Activated CD8-positive, alpha-beta memory T cell treated with anti-CD3 and anti-CD28 coated beads, Interleukin-2, amount 10 ng/mL, durations not matched to agents 7 days and 5 days (primary cell): ENCODE results near the gene SLC44A1. TPM values are rescaled to one million over a fixed set of nuclear protein-coding genes. Genes with fewer than 3 reads are reported as not detected.
A peak's percentile ranks its signal among the peaks of the same experiment; 100 is the strongest.
"Not testable (repeated sequence)": the region's sequence is repeated elsewhere in the genome, so short reads cannot be mapped to it uniquely, and the experiment has no call there.

Source experiments
- ATAC-seq: fragments of 150-1000 bp; cut with Tn5 transposase; one replicate; pipeline ENCODE4 v1.10.0; 2021; ENCODE audit warnings: moderate library complexity
- CTCF ChIA-PET: fragments of 350-600 bp; sonication (Branson Sonifier 250); formaldehyde crosslinking; loops from one replicate; lab custom pipeline; 2021; ENCODE audit warnings: antibody characterized with exemption; lab: Charles Lee
- DNase-seq: peaks from one replicate; pipeline ENCODE4 v3.0.0-alpha.2; 2020
- H3K27ac Mint-ChIP-seq: one replicate; pipeline ENCODE4 v1.8.0; 2021; ENCODE audit warnings: mild to moderate bottlenecking, mixed read lengths
- H3K27me3 Mint-ChIP-seq: one replicate; pipeline ENCODE4 v1.8.0; 2021; ENCODE audit warnings: mixed read lengths
- H3K36me3 Mint-ChIP-seq: one replicate; pipeline ENCODE4 v1.8.0; 2021; ENCODE audit warnings: mild to moderate bottlenecking, mixed read lengths
- H3K4me1 Mint-ChIP-seq: one replicate; pipeline ENCODE4 v1.8.0; 2021; ENCODE audit warnings: mixed read lengths
- H3K4me3 Mint-ChIP-seq: one replicate; pipeline ENCODE4 v1.8.0; 2021; ENCODE audit warnings: mild to moderate bottlenecking, moderate library complexity, mixed read lengths
- H3K9me3 Mint-ChIP-seq: one replicate; pipeline ENCODE4 v1.8.0; 2022; ENCODE audit warnings: low read depth, mixed read lengths
- total RNA-seq, 2 experiments: library from RNA; stranded (reverse); gene quantifications; one replicate each; pipeline ENCODE4 v1.2.3, GENCODE V29; 2021

Gene SLC44A1
- total RNA-seq, 2 experiments from 2014 or later, result 4.9 to 10.3 TPM

DNA sequence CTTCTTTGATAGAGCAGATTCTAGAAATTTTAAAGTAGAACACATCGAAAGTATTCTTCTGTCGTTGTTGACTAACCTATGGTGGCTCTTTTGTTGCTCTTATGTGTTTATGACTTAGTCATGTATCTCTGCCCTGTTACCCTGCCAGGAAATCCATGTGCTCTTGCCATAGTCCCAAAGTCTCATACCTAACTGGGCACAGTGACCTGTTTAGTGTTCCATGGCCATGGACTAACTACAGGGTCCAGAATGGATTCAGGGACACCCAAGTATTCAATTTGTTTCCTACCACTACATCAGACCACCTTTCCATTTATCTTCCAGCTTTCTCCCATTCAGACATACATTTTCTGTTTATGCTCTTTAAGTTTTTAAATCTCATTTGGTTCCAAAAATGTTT, 18.0 kb downstream of the SLC44A1 start:
- Mint-ChIP-seq H3K27ac (no peak overlapping the region), H3K4me1 (peaks cover 23% of the 10 kb centered on the region), H3K4me3 (no peak overlapping the region), H3K9me3 (peaks cover 2% of the 10 kb centered on the region), H3K27me3 (no peaks in the 10 kb centered on the region), H3K36me3 (peaks cover 15% of the 10 kb centered on the region)
- DNase-seq, result no peak
- no peak for ATAC-seq
- CTCF ChIA-PET, result interaction anchor here (1.3 kb wide), 1 partner anchor 13 kb away, joined by 3 read pairs; no protein-coding TSS in a partner anchor

- peaks cover 18% of the 10 kb centered on the region for H3K4me1 Mint-ChIP-seq
- CTCF ChIA-PET, result interaction anchor here (0.6 to 1.5 kb wide), 3 partner anchors 11 to 151 kb away, joined by 3 to 4 read pairs (median 3); no protein-coding TSS in a partner anchor
- no peak overlapping the region for H3K4me3 Mint-ChIP-seq
- H3K27ac Mint-ChIP-seq, result peak overlapping the region; percentile 16
- peaks cover 2% of the 10 kb centered on the region for H3K9me3 Mint-ChIP-seq
- DNase-seq, result no peak
- no peaks in the 10 kb centered on the region for H3K27me3 Mint-ChIP-seq
- peak; percentile 70 for ATAC-seq
- peaks cover 15% of the 10 kb centered on the region for H3K36me3 Mint-ChIP-seq
Observed at GRCh38 chr9:105264380-105264779, 19.9 kb downstream of the SLC44A1 start.

DNA sequence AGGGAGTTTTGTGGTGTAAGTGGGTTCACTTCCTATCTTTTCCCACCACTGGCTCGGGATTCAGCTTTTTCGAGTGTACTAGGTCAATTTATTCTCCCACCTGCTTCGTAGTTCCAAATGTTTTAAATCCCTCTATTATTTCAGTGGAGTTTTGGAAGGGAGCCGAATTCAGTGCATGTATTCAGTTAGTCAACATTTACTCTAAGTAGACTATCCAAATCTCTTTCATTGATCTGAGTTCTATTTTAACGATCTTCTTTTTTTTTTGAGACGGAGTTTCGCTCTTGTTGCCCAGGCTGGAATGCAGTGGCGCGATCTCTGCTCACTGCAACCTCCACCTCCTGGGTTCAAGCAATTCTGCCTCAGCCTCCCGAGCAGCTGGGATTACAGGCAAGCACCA, 23.8 kb downstream of the SLC44A1 start:
- H3K27ac Mint-ChIP-seq, ATAC-seq, H3K27me3 Mint-ChIP-seq, CTCF ChIA-PET, H3K9me3 Mint-ChIP-seq, H3K4me3 Mint-ChIP-seq, DNase-seq: not testable (repeated sequence)
- H3K4me1 Mint-ChIP-seq, result peaks cover 12% of the 10 kb centered on the region
- H3K36me3 Mint-ChIP-seq, result peaks cover 15% of the 10 kb centered on the region

DNA sequence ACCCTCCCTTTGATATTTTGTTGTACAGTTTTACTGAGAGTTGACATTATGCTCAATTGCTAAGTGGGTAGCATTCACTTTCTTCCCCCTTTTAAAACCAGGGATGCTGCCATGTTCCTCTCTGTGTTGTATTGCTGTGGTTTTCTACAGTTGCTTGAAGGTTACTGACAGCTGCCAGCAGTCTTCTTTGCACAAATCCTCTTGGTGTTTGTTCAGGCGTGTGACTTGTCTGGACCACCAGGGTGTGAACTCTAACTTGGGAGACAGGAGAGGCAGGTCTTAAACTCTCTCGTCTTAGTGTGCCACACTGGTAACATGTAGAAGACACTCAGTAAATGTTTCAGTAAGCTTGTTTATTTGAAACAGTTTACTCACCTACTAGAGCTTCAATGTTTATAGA, 25.1 kb downstream of the SLC44A1 start:
- Mint-ChIP-seq H3K4me1 (peaks cover 4% of the 10 kb centered on the region), H3K27ac (no peak overlapping the region), H3K9me3 (no peaks in the 10 kb centered on the region), H3K36me3 (peaks cover 8% of the 10 kb centered on the region), H3K27me3 (no peaks in the 10 kb centered on the region), H3K4me3 (no peak overlapping the region)
- ATAC-seq (no peak), DNase-seq (no peak)
- CTCF ChIA-PET, result no interaction called here

DNA sequence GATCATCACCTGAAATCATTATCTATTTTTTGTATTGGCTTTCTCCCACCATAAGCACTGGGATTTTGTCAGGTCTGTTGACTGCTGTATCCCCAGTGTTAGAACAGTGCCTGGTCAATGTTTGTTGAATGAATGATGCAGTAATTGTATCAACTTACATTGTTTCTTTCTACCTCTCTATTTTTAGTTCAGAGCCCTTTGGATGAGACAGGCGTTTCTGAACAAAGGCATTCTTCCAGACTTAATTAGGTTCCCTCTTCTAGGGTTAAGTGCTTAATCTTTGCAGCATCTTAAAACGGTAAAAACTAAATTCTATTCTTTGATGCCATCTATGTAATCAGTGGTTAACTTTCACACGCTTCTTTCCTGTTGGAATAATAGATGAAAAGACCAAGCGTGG, 26.3 kb downstream of the SLC44A1 start:
- ATAC-seq (no peak), DNase-seq (no peak)
- CTCF ChIA-PET, result no interaction called here
- Mint-ChIP-seq H3K4me1 (peaks cover 3% of the 10 kb centered on the region), H3K27ac (no peak overlapping the region), H3K36me3 (peaks cover 2% of the 10 kb centered on the region), H3K27me3 (no peaks in the 10 kb centered on the region), H3K4me3 (no peak overlapping the region), H3K9me3 (no peaks in the 10 kb centered on the region)

DNA sequence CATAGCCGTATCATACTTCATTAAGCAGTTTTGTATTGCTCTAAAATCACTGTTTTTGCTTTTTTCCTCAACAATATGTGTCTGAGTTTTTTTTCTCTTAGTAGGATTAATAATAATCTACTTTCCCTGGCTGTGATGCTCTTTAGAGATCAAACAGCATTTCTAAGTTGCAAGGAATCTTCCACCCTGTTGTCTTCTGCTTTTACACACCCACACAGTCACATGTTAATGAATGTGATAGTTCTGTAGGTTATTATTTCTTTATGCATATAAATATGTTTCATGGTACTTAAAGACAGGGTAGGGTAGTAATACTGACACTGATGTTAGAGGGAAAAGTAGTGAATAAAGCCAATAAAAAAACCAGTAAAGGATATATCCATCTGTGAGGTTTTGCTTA, 29.3 kb downstream of the SLC44A1 start:
- CTCF ChIA-PET, result no interaction called here
- no peak overlapping the region for H3K27ac Mint-ChIP-seq

DNA sequence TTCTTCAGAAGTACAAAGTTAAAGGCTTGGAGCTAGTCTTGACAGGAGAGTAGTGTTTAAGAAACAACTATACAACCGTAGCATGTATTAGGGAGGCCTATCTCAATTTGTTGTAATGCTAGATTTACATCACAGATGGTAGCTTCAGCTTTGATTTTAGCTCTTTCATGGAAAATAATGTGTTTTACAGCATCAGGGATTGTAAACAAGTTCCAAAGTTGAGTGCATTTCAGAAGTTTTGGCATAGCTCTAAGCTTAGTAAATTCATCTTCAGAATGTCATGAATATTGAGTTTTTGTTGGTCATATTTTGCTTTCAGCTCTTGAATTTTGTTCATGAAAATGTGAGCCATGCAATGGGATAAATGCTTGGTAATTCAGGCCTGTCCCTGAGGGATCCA, 30.7 kb downstream of the SLC44A1 start:
- Mint-ChIP-seq H3K4me3 (no peak overlapping the region), H3K4me1 (peaks cover 4% of the 10 kb centered on the region), H3K36me3 (no peaks in the 10 kb centered on the region), H3K9me3 (no peaks in the 10 kb centered on the region), H3K27me3 (no peaks in the 10 kb centered on the region), H3K27ac (no peak overlapping the region)
- no peak for ATAC-seq
- no peak for DNase-seq
- CTCF ChIA-PET, result interaction anchor here (0.6 to 0.9 kb wide), 3 partner anchors 11 to 13 kb away, joined by 3 read pairs; no protein-coding TSS in a partner anchor

More for the DNA sequence above, 29.3 kb downstream of the SLC44A1 start:
- no peaks in the 10 kb centered on the region for H3K27me3 Mint-ChIP-seq
- peaks cover 4% of the 10 kb centered on the region for H3K4me1 Mint-ChIP-seq
- H3K4me3 Mint-ChIP-seq, result no peak overlapping the region
- DNase-seq (no peak), ATAC-seq (no peak)
- H3K36me3 Mint-ChIP-seq, result no peaks in the 10 kb centered on the region
- H3K9me3 Mint-ChIP-seq, result no peaks in the 10 kb centered on the region

DNA sequence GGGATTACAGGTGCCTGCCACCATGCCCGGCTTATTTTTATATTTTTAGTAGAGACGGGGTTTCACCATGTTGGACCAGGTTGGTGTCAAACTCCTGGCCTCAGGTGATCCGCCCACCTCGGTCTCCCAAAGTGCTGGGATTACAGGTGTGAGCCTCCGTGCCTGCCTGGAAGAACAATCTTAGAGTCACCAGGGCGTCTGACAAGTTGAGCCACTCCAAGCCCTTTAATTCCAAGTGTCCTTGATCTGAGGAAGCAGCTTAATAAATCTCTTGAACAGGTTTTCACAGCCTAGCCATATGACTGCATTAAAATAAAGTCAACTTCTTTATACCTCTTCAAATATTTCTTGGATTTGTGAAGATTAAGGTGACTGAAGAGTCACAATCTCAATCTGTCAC, 31.5 kb downstream of the SLC44A1 start:
- DNase-seq (no peak), ATAC-seq (no peak)
- CTCF ChIA-PET, result no interaction called here
- Mint-ChIP-seq H3K27ac (no peak overlapping the region), H3K9me3 (no peaks in the 10 kb centered on the region), H3K36me3 (no peaks in the 10 kb centered on the region), H3K4me3 (no peak overlapping the region), H3K4me1 (peaks cover 4% of the 10 kb centered on the region), H3K27me3 (no peaks in the 10 kb centered on the region)

GRCh38 chr9:105278751-105279150, 34.3 kb downstream of the SLC44A1 start:
- ATAC-seq, result no peak
- H3K36me3 Mint-ChIP-seq, result no peaks in the 10 kb centered on the region
- H3K27ac Mint-ChIP-seq, result no peak overlapping the region
- DNase-seq, result no peak
- H3K4me1 Mint-ChIP-seq, result peaks cover 4% of the 10 kb centered on the region
- CTCF ChIA-PET, result no interaction called here
- no peaks in the 10 kb centered on the region for H3K27me3 Mint-ChIP-seq
- no peaks in the 10 kb centered on the region for H3K9me3 Mint-ChIP-seq
- no peak overlapping the region for H3K4me3 Mint-ChIP-seq

GRCh38 chr9:105280691-105281090, 36.2 kb downstream of the SLC44A1 start:
- CTCF ChIA-PET, result interaction anchor here (1.2 kb wide), 1 partner anchor 135 kb away, joined by 3 read pairs; no protein-coding TSS in a partner anchor
- ATAC-seq (no peak), DNase-seq (no peak)
- no peaks in the 10 kb centered on the region for H3K27me3 Mint-ChIP-seq
- H3K27ac Mint-ChIP-seq, result no peak overlapping the region
- no peak overlapping the region for H3K4me3 Mint-ChIP-seq
- H3K4me1 Mint-ChIP-seq, result peaks cover 1% of the 10 kb centered on the region
- no peaks in the 10 kb centered on the region for H3K9me3 Mint-ChIP-seq
- H3K36me3 Mint-ChIP-seq, result no peaks in the 10 kb centered on the region

DNA sequence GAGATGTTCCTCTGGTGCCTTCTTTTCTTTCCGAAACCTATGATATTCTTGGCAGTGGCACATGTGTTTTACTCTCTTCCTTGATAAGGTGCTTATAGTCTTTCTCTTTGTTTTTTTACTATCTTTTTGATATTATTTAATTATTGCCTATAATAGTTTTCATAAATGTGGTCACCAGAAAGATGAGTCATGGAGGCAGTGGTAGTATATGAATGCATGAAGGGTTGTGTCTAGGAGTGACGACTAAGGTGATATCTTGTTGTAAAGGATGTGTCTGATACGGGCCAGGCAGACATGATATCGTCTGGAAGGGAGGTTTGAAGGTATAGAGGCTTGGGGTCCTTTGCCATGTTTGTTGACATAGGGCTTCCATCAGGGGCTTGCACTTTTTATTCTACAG, 36.8 kb downstream of the SLC44A1 start:
- no peak overlapping the region for H3K4me3 Mint-ChIP-seq
- H3K4me1 Mint-ChIP-seq, result peaks cover 1% of the 10 kb centered on the region
- CTCF ChIA-PET, result interaction anchor here (1.2 kb wide), 1 partner anchor 134 kb away, joined by 3 read pairs; no protein-coding TSS in a partner anchor
- H3K27me3 Mint-ChIP-seq, result no peaks in the 10 kb centered on the region
- no peaks in the 10 kb centered on the region for H3K9me3 Mint-ChIP-seq
- no peak overlapping the region for H3K27ac Mint-ChIP-seq
- DNase-seq, result no peak
- ATAC-seq, result no peak
- H3K36me3 Mint-ChIP-seq, result no peaks in the 10 kb centered on the region

DNA sequence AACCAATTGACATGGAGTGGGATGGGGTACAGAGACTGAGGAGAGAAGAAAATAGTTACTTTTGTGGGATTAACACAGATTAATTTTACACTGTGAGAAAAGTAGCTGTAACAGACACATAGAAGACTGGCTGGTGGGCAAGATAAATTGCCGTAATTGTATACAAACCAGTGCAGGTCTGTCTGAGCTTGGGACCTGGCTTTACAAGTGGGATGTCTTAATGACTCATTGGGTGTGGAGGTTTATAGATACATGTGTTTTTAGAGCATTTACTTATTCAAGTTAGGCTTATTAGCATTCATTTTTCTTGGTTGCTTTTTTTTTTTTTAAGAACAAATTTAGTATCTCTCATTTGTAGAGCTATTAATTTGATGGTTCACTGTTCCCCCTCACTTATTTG, 37.5 kb downstream of the SLC44A1 start:
- Mint-ChIP-seq H3K4me3 (no peak overlapping the region), H3K36me3 (no peaks in the 10 kb centered on the region), H3K27ac (no peak overlapping the region), H3K4me1 (no peaks in the 10 kb centered on the region), H3K9me3 (no peaks in the 10 kb centered on the region), H3K27me3 (no peaks in the 10 kb centered on the region)
- DNase-seq, result no peak
- ATAC-seq, result no peak
- CTCF ChIA-PET, result interaction anchor here (1.4 kb wide), 1 partner anchor 17 kb away, joined by 3 read pairs; no protein-coding TSS in a partner anchor

DNA sequence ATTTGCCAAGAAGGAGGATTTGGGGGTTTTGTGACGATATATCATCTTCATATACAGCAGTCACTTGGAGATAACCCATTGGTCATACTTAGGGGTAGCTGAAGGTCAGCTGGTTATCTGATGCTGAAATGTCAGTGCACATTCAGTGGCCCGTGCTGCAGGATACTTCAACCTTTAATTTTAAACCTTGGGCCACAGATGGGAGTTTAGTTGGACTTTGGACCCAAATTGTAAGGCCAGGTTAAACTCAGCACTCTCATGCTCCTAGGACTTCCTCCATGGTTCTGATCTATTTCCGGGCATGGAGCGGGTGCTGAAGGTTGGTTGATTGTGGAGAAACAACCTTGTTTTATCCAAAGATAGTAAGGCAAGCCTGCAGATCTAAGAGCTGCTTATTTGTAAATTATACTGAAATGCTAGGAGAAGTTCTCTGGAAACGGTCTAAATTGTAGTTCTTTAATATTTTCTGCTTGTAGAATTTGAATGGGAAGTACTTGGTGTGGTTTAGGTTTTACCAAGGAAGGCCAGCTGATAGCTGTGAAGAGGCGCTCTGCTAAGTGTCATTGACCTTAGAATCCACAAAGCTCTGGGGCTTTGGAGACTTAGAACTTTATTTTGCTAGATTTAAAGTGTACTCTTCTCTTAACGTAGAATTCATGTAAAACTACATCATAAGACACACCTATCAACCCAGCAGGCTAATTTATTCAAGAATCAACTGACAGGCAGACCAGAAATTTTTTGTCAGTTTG, 38.6 kb downstream of the SLC44A1 start:
- Mint-ChIP-seq H3K4me3 (no peak overlapping the region), H3K4me1 (no peaks in the 10 kb centered on the region), H3K36me3 (no peaks in the 10 kb centered on the region), H3K9me3 (no peaks in the 10 kb centered on the region), H3K27me3 (no peaks in the 10 kb centered on the region), H3K27ac (no peak overlapping the region)
- ATAC-seq (no peak), DNase-seq (no peak)
- CTCF ChIA-PET, result interaction anchor here (1.4 kb wide), 1 partner anchor 19 kb away, joined by 3 read pairs; no protein-coding TSS in a partner anchor

DNA sequence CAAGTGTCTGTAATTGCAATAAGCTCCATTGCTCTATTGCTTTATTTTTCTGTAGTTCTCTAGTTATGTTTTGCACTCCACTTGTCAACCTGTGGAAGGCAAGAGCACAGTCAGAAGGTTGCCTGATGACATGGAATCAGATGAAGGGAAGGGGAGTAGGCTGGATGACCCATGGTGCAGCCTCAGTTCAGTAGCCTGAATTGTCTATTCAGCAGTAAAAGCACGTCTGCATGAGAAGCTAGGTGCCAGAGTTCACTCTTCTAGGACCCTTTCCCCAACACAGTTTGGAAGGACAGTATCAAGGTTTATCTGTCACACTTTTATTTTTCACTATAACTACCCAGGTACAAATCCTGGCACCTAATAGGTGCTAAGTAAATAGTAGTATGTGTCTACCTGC, 39.3 kb downstream of the SLC44A1 start:
- no peaks in the 10 kb centered on the region for H3K36me3 Mint-ChIP-seq
- H3K9me3 Mint-ChIP-seq, result no peaks in the 10 kb centered on the region
- ATAC-seq, result no peak
- DNase-seq, result no peak
- no peaks in the 10 kb centered on the region for H3K4me1 Mint-ChIP-seq
- no peaks in the 10 kb centered on the region for H3K27me3 Mint-ChIP-seq
- CTCF ChIA-PET, result no interaction called here
- H3K4me3 Mint-ChIP-seq, result no peak overlapping the region
- H3K27ac Mint-ChIP-seq, result no peak overlapping the region
